ENCODE results near the gene TXNRD2.
"Not testable (repeated sequence)": the region's sequence is repeated elsewhere in the genome, so short reads cannot be mapped to it uniquely, and the experiment has no call there.

TXNRD2 gene

DNA sequence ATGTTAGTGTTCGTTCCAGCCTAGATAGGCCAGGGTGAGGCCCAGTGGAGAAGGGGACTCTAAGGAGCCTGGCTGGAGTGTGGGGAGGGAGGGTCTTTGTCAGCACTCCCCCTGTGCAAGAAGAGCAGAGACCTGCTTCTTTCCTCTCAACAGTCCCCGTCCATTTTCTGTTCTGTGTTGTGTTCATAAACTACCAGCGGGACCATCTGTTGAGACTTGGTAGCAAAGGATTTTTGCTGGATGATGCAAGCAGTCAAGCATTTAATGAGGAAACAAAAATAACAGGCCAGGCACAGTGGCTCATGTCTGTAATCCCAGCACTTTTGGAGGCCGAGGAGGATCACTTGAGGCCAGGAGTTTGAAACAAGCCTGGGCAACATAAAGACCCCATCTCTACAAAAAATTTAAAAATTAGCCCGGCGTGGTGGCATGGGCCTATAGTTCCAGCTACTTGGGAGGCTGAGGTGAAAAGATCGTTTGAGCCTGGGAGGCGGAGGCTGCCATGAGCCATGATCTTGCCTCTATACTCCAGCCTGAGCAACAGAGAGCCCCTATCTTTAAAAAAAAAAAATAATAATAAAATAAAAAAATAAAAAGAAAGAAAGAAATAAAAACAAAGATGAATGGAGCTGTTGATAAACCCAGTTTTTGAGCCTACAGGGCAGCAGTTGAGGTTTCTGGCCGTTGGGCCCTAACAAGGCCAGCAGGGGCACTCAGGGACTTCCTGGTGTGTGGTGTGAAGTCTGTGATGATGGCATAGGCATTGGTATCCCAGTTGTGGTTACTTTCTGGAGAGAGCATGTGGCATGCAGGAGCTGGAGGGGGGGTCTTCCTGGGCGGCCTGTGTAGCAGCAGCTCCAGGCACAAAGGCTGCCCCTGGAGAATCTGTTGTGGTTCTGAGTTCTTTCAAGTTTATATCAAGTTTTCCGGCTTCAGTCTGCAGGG, 1.7 kb upstream of the TXNRD2 start:
- in situ Hi-C loops (cut with MboI; ENCODE audit: low pct_unique_long_range_greater_than_20kb, low sequenced_read_pairs, unreplicated experiment), result no loop called here
- no peak for DNase-seq (ENCODE audit: low spot score)
- TF ChIP-seq CTCF (IDR thresholded peaks at IDR 0.05; ENCODE audit: extremely low read depth, insufficient read depth, missing control alignments), result no peak

- TF ChIP-seq CTCF (IDR thresholded peaks at IDR 0.05; ENCODE audit: extremely low read depth, insufficient read depth, missing control alignments), result no peak
- in situ Hi-C loops (cut with MboI; ENCODE audit: low pct_unique_long_range_greater_than_20kb, low sequenced_read_pairs, unreplicated experiment), result no loop called here
Measured at GRCh38 chr22:19942157-19943081, 801 bp upstream of the TXNRD2 start.

GRCh38 chr22:19940536-19941364, 868 bp downstream of the TXNRD2 start:
- no peak for DNase-seq (ENCODE audit: low spot score)
- no peak for TF ChIP-seq CTCF (IDR thresholded peaks at IDR 0.05; ENCODE audit: extremely low read depth, insufficient read depth, missing control alignments)
- in situ Hi-C loops (cut with MboI; ENCODE audit: low pct_unique_long_range_greater_than_20kb, low sequenced_read_pairs, unreplicated experiment), result no loop called here

More at GRCh38 chr22:19942157-19943081, 801 bp upstream of the TXNRD2 start:
- peak; percentile 72 for DNase-seq (ENCODE audit: low spot score)

DNA sequence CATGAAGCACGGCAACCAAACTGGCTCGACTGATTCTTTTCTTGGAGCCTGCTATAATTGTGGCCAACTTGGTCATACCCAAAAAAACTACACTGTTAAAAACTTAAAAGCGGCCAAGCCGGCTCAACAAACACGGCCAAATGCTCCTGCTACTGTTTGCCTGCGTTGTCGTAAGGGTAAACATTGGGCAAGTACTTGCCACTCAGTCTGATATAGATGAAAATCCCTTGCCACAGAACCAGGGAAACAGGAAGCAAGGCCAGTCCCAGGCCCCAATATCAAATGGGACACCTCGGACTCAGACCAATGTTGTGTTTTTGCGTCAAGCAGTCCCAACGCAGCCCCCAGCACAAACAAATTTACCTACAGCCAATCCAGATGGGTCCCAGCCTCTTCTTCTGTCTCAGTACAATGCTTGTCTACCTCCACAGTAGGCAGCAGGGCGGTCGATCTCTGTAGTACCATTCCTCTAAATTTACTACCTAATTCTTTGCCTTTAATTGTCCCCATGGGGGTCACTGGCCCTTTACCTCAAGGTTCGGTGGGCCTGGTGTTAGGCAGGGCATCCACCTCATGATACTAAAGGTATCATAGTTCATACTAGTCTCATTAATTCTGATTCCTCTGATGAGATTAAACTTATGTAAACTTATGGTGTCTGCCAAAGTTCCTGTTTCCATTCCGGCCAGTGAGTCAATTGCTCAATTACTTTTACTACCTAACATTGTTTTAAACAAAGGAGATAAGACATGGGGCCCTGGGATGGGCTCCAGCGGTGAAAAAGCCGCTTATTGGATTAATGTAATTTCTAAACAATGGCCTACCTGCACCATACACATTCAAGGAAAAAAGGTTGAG, 3.8 kb downstream of the TXNRD2 start:
- in situ Hi-C loops (cut with MboI; ENCODE audit: low pct_unique_long_range_greater_than_20kb, low sequenced_read_pairs, unreplicated experiment), result no loop called here
- no peak for DNase-seq (ENCODE audit: low spot score)
- TF ChIP-seq CTCF (IDR thresholded peaks at IDR 0.05; ENCODE audit: extremely low read depth, insufficient read depth, missing control alignments), result no peak

DNA sequence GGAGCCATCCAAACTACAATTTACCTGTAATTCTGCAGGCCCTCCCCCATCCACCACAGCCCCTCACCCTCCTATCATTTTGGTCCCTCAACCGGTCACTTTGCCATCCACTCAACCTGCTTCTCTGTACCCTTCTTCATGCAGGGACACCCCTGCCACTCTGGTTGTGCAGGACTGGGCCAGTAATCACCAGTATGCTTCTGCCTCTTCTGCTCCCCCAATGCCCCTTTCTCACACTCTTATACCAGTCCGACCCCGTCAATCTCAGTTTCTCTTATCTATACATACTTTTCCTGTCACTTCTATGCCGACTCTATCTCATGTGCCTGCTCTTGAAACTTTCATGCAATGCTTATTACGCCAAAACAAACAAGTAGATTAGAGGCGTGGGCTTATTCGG, 5.1 kb downstream of the TXNRD2 start:
- DNase-seq (ENCODE audit: low spot score), result no peak
- in situ Hi-C loops (cut with MboI; ENCODE audit: low pct_unique_long_range_greater_than_20kb, low sequenced_read_pairs, unreplicated experiment), result no loop called here
- TF ChIP-seq CTCF (IDR thresholded peaks at IDR 0.05; ENCODE audit: extremely low read depth, insufficient read depth, missing control alignments), result no peak

- DNase-seq (ENCODE audit: low spot score); in situ Hi-C loops (cut with MboI; ENCODE audit: low pct_unique_long_range_greater_than_20kb, low sequenced_read_pairs, unreplicated experiment): not testable (repeated sequence)
Measured at GRCh38 chr22:19935123-19935718, 6.4 kb downstream of the TXNRD2 start.
